ENCODE data around the gene PLXNB3.
"Not testable (repeated sequence)": the region's sequence is repeated elsewhere in the genome, so short reads cannot be mapped to it uniquely, and the experiment has no call there.

The PLXNB3 gene

GRCh38 chrX:153763989-153764755, at the start of gene PLXNB3:
Gene PLXNB3, plus strand, starts transcription at chrX:153764249. Its CDS starts 1,287 bp downstream, at chrX:153765536.
- peak; percentile 73 for DNase-seq

GRCh38 chrX:153714256-153714655, 49.8 kb upstream of the PLXNB3 start:
- DNase-seq: no peak

GRCh38 chrX:153717445-153717844, 46.6 kb upstream of the PLXNB3 start:
- no peak for DNase-seq

GRCh38 chrX:153719238-153719637, 44.8 kb upstream of the PLXNB3 start:
- DNase-seq: no peak

GRCh38 chrX:153719701-153720100, 44.3 kb upstream of the PLXNB3 start:
- DNase-seq: no peak

GRCh38 chrX:153722704-153723350, 41.2 kb upstream of the PLXNB3 start:
- no peak for DNase-seq

- DNase-seq: peak; percentile 67
These were observed 40.4 kb upstream of the PLXNB3 start for GRCh38 chrX:153723351-153724251.

- DNase-seq: peak; percentile 87
These were observed 39.6 kb upstream of the PLXNB3 start, which contains the start of the genes ABCD1 and BCAP31 for GRCh38 chrX:153724252-153725038. Gene ABCD1, plus strand, starts transcription at chrX:153724856. Its CDS starts 411 bp downstream, at chrX:153725267. Gene BCAP31, minus strand, starts transcription at chrX:153724387. Its CDS starts 1,143 bp downstream, at chrX:153723244.

GRCh38 chrX:153725039-153725831, 38.8 kb upstream of the PLXNB3 start:
- no peak for DNase-seq

- DNase-seq: no peak
These were observed 38.2 kb upstream of the PLXNB3 start for GRCh38 chrX:153725832-153726285.

GRCh38 chrX:153726286-153727122, 37.5 kb upstream of the PLXNB3 start:
- peak; percentile 20 for DNase-seq

GRCh38 chrX:153727123-153727931, 36.7 kb upstream of the PLXNB3 start:
- no peak for DNase-seq

GRCh38 chrX:153728095-153728494, 36.0 kb upstream of the PLXNB3 start:
- no peak for DNase-seq

- DNase-seq: no peak
These were observed 35.0 kb upstream of the PLXNB3 start for GRCh38 chrX:153728951-153729631.

GRCh38 chrX:153730115-153730514, 33.9 kb upstream of the PLXNB3 start:
- not testable (repeated sequence) for DNase-seq

GRCh38 chrX:153731117-153731844, 32.8 kb upstream of the PLXNB3 start:
- no peak for DNase-seq

GRCh38 chrX:153731845-153732215, 32.2 kb upstream of the PLXNB3 start:
- DNase-seq: no peak

- no peak for DNase-seq
These were observed 31.6 kb upstream of the PLXNB3 start for GRCh38 chrX:153732401-153732800.
